Gastroesophageal sphincter (tissue), 4 donors: Measurements from ENCODE around the gene FOXL3. TPM values are rescaled to one million over a fixed set of nuclear protein-coding genes. Genes with fewer than 3 reads are reported as not detected.

Source experiments
- ATAC-seq: fragments of 150-250 bp; one replicate; pipeline ENCODE4 v1.9.1; 2016; ENCODE audit warnings: mild to moderate bottlenecking, moderate library complexity
- H3K27ac ChIP-seq, 4 donors: fragments of 200-600 bp; sonication (generic) in 3 of 4; 1 replicate in 3 of 4; 2 replicates in 1 of 4; pipeline ENCODE4 v1.5.1; 2016 to 2019
- H3K27me3 ChIP-seq: fragments of 200-600 bp; sonication (generic); one replicate; pipeline ENCODE4 v1.5.1; 2019
- H3K36me3 ChIP-seq, 2 donors: fragments of 200-600 bp; sonication (generic); one replicate each; pipeline ENCODE4 v1.5.1; 2019; ENCODE audit warnings: control low read depth in 1 of 2
- H3K4me1 ChIP-seq, 3 donors: fragments of 200-600 bp; sonication (generic); 1 replicate in 2 of 3; 2 replicates in 1 of 3; pipeline ENCODE4 v1.5.1; 2016 to 2019; ENCODE audit warnings: control low read depth in 2 of 3
- H3K4me3 ChIP-seq, 2 donors: fragments of 200-600 bp; sonication (generic); one replicate each; pipeline ENCODE4 v1.5.1; 2019; ENCODE audit warnings: mild to moderate bottlenecking in 1 of 2, moderate library complexity in 1 of 2
- H3K9me3 ChIP-seq, 3 donors: fragments of 200-600 bp; sonication (generic); one replicate each; pipeline ENCODE4 v1.5.1; 2017 to 2019; ENCODE audit warnings: control low read depth in 2 of 3
- CTCF ChIP-seq, 4 experiments: fragments of 200-600 bp in 2 of 4; fragments of 450-650 bp in 2 of 4; sonication (generic) in 1 of 4; IDR thresholded peaks; one replicate each; pipeline ENCODE4 v1.5.1; 2017 to 2019; ENCODE audit warnings: antibody characterized with exemption in 4 of 4, mild to moderate bottlenecking in 2 of 4, moderate library complexity in 2 of 4
- EP300 ChIP-seq: sonication (generic); formaldehyde crosslinking; IDR thresholded peaks from one replicate; pipeline ENCODE4 v1.6.1; 2017; ENCODE audit warnings: antibody characterized with exemption, mild to moderate bottlenecking
- POLR2A ChIP-seq, 2 donors: fragments of 450-650 bp; IDR thresholded peaks; one replicate each; pipeline ENCODE4 v1.6.1; 2017; ENCODE audit warnings: antibody characterized with exemption in 2 of 2, mild to moderate bottlenecking in 2 of 2, moderate library complexity in 1 of 2
- POLR2AphosphoS5 ChIP-seq: sonication (generic); formaldehyde crosslinking; IDR thresholded peaks from one replicate; pipeline ENCODE4 v1.6.1; 2017; ENCODE audit warnings: antibody characterized with exemption
- WGBS, 2 donors: methylation state at CpG; one replicate each; pipeline ENCODE4 v1.1.5; 2018; ENCODE audit warnings: low coverage in 1 of 2; 5-methylcytosine and 5-hydroxymethylcytosine counted together
- total RNA-seq, 4 donors: library from RNA; depleted of rRNA; stranded (reverse); fragments of >200 nt; gene quantifications; one replicate each; pipeline ENCODE4 v1.1.0, GENCODE V29; 2016

Gene FOXL3
- total RNA-seq, 4 donors from 2014 or later: not detected

GRCh38 chr7:300546-301290 lies 10.7 kb downstream of the FOXL3 start:
- no peaks in the 10 kb centered on the region for H3K4me1 ChIP-seq
- no peaks in the 10 kb centered on the region for H3K9me3 ChIP-seq
- no peaks in the 10 kb centered on the region for H3K36me3 ChIP-seq
- H3K27me3 ChIP-seq: peaks cover 28% of the 10 kb centered on the region
- H3K4me3 ChIP-seq: no peak overlapping the region
- WGBS, 2 donors: 85 to 94% methylated on average over 4 to 11 of the region's 13 CpGs
- TF ChIP-seq POLR2AphosphoS5 (no peak), EP300 (no peak), POLR2A (IDR thresholded peaks at IDR 0.05) (no peak), CTCF (IDR thresholded peaks at IDR 0.05) (no peak)
- no peak for ATAC-seq
- H3K27ac ChIP-seq: no peak overlapping the region

- no peak for ATAC-seq
- whole genome bisulfite sequencing, 2 donors: 82% methylated on average over 3 of the region's 34 CpGs; no CpG with 5 or more reads in 1 of the 2 donors
- TF ChIP-seq POLR2A (IDR thresholded peaks at IDR 0.05) (no peak), CTCF (IDR thresholded peaks at IDR 0.05) (no peak), POLR2AphosphoS5 (no peak)
- H3K9me3 ChIP-seq: no peaks in the 10 kb centered on the region
- H3K4me3 ChIP-seq: no peak overlapping the region
- H3K36me3 ChIP-seq: no peaks in the 10 kb centered on the region
- H3K27ac ChIP-seq: no peak overlapping the region
- peaks cover 24% of the 10 kb centered on the region for H3K27me3 ChIP-seq
- H3K4me1 ChIP-seq: no peaks in the 10 kb centered on the region
Observed at GRCh38 chr7:301291-302053, 11.5 kb downstream of the FOXL3 start.

- no peak for ATAC-seq
- Histone ChIP-seq H3K27ac (no peak overlapping the region), H3K36me3 (no peaks in the 10 kb centered on the region), H3K4me1 (no peaks in the 10 kb centered on the region), H3K4me3 (no peak overlapping the region), H3K9me3 (peaks cover 0 to under 1% (median 0%) of the 10 kb centered on the region in 3 donors), H3K27me3 (peaks cover 22% of the 10 kb centered on the region)
- 87 to 97% methylated on average over 3 to 7 of the region's 18 CpGs for WGBS, 2 donors
- no peak for TF ChIP-seq POLR2A (IDR thresholded peaks at IDR 0.05)
- no peak for TF ChIP-seq EP300
- no peak for TF ChIP-seq CTCF (IDR thresholded peaks at IDR 0.05)
- no peak for TF ChIP-seq POLR2AphosphoS5
Observed at GRCh38 chr7:302054-302992, 12.4 kb downstream of the FOXL3 start.

- no peaks in the 10 kb centered on the region for H3K4me1 ChIP-seq
- ATAC-seq: no peak
- no peaks in the 10 kb centered on the region for H3K36me3 ChIP-seq
- no peak overlapping the region for H3K4me3 ChIP-seq
- peaks cover 0 to 10% (median 0%) of the 10 kb centered on the region in 3 donors for H3K9me3 ChIP-seq
- TF ChIP-seq CTCF (IDR thresholded peaks at IDR 0.05) (no peak), POLR2AphosphoS5 (no peak), EP300 (no peak), POLR2A (IDR thresholded peaks at IDR 0.05) (no peak)
- H3K27me3 ChIP-seq: peaks cover 22% of the 10 kb centered on the region
- WGBS, 2 donors: 74 to 80% methylated on average over 1 to 6 of the region's 11 CpGs
- H3K27ac ChIP-seq: no peak overlapping the region
Observed at GRCh38 chr7:303425-303824, 13.5 kb downstream of the FOXL3 start.
